ENCODE data around the gene UBAC1. TPM values are rescaled to one million over a fixed set of nuclear protein-coding genes. Genes with fewer than 3 reads are reported as not detected.

UBAC1 gene
- polyA plus RNA-seq, 1 donor (not counting 4 experiments of a cell fraction or from before 2014, with no cell fraction given), result 50.7 TPM

GRCh38 chr9:135896205-135896604 is 65.0 kb downstream of the UBAC1 start:
- dilution Hi-C loops (cut with MboI; ENCODE audit: extremely low pct_ligation_motif_present, low sequenced_read_pairs), result no loop called here
- Histone ChIP-seq H3K79me2 (ENCODE audit: control insufficient read depth, insufficient read depth, low read length) (peaks cover 88% of the 10 kb centered on the region), H4K20me1 (ENCODE audit: control insufficient read depth, extremely low read depth, insufficient read depth, low read length) (peaks cover 11% of the 10 kb centered on the region), H2AFZ (ENCODE audit: control insufficient read depth, low read length) (no peak overlapping the region), H3K27ac (ENCODE audit: control insufficient read depth, insufficient read depth, low read length) (no peak overlapping the region), H3K9ac (ENCODE audit: control insufficient read depth, extremely low read depth, insufficient read depth, low read length) (no peak overlapping the region), H3K9me3 (ENCODE audit: control insufficient read depth, low read depth, low read length) (no peaks in the 10 kb centered on the region), H3K9me1 (ENCODE audit: control insufficient read depth, extremely low read depth, insufficient read depth, low read length) (peaks cover 2% of the 10 kb centered on the region), H3K27me3 (ENCODE audit: control insufficient read depth, extremely low read depth, insufficient read depth, low read length) (no peaks in the 10 kb centered on the region), H3K4me2 (ENCODE audit: control insufficient read depth, extremely low read depth, insufficient read depth, low read depth, low read length) (no peak overlapping the region), H3K36me3 (ENCODE audit: control insufficient read depth in 2 of 2, extremely low read depth in 1 of 2, insufficient read depth in 2 of 2, low read length in 2 of 2) (peaks cover 0 to 5% of the 10 kb centered on the region in 2 experiments), H3K4me1 (ENCODE audit: control insufficient read depth, extremely low read depth, insufficient read depth, low read length) (peaks cover 7% of the 10 kb centered on the region), H3K4me3 (ENCODE audit: control insufficient read depth in 2 of 3, extremely low read depth in 1 of 3, insufficient read depth in 2 of 3, low read depth in 1 of 3, low read length in 3 of 3) (no peak overlapping the region)
- TF ChIP-seq EZH2 (IDR thresholded peaks at IDR 0.05; ENCODE audit: low read length) (no peak), CTCF (optimal IDR thresholded peaks at IDR 0.05 in 1 of 3, IDR thresholded peaks at IDR 0.05 in 1 of 3, conservative IDR thresholded peaks at IDR 0.05 in 1 of 3; ENCODE audit: extremely low read depth in 1 of 3, insufficient read depth in 2 of 3, low read length in 3 of 3) (no peak)
- no peak for DNase-seq (ENCODE audit: low read depth, low spot score)
- no peak for FAIRE-seq

- H2AFZ ChIP-seq (ENCODE audit: control insufficient read depth, low read length), result no peak overlapping the region
- no peaks in the 10 kb centered on the region for H3K9me3 ChIP-seq (ENCODE audit: control insufficient read depth, low read depth, low read length)
- dilution Hi-C loops (cut with MboI; ENCODE audit: extremely low pct_ligation_motif_present, low sequenced_read_pairs), result no loop called here
- H3K79me2 ChIP-seq (ENCODE audit: control insufficient read depth, insufficient read depth, low read length), result peaks cover 85% of the 10 kb centered on the region
- DNase-seq (ENCODE audit: low read depth, low spot score) (no peak), FAIRE-seq (no peak)
- H3K27ac ChIP-seq (ENCODE audit: control insufficient read depth, insufficient read depth, low read length), result no peak overlapping the region
- no peak overlapping the region for H3K9ac ChIP-seq (ENCODE audit: control insufficient read depth, extremely low read depth, insufficient read depth, low read length)
- H3K4me1 ChIP-seq (ENCODE audit: control insufficient read depth, extremely low read depth, insufficient read depth, low read length), result peaks cover 16% of the 10 kb centered on the region
- H3K9me1 ChIP-seq (ENCODE audit: control insufficient read depth, extremely low read depth, insufficient read depth, low read length), result peaks cover 2% of the 10 kb centered on the region
- no peaks in the 10 kb centered on the region for H3K27me3 ChIP-seq (ENCODE audit: control insufficient read depth, extremely low read depth, insufficient read depth, low read length)
- peaks cover 0 to 5% of the 10 kb centered on the region in 2 experiments for H3K36me3 ChIP-seq (ENCODE audit: control insufficient read depth in 2 of 2, extremely low read depth in 1 of 2, insufficient read depth in 2 of 2, low read length in 2 of 2)
- H4K20me1 ChIP-seq (ENCODE audit: control insufficient read depth, extremely low read depth, insufficient read depth, low read length), result peaks cover 13% of the 10 kb centered on the region
- no peak overlapping the region for H3K4me2 ChIP-seq (ENCODE audit: control insufficient read depth, extremely low read depth, insufficient read depth, low read depth, low read length)
- H3K4me3 ChIP-seq (ENCODE audit: control insufficient read depth in 2 of 3, extremely low read depth in 1 of 3, insufficient read depth in 2 of 3, low read depth in 1 of 3, low read length in 3 of 3), result no peak overlapping the region
- TF ChIP-seq CTCF (optimal IDR thresholded peaks at IDR 0.05 in 1 of 3, IDR thresholded peaks at IDR 0.05 in 1 of 3, conservative IDR thresholded peaks at IDR 0.05 in 1 of 3; ENCODE audit: extremely low read depth in 1 of 3, insufficient read depth in 2 of 3, low read length in 3 of 3) (no peak), EZH2 (IDR thresholded peaks at IDR 0.05; ENCODE audit: low read length) (no peak)
Measured at GRCh38 chr9:135895202-135895848, 65.8 kb downstream of the UBAC1 start.
